GM19193 (cell line): ENCODE data around the gene UCP3.

Source experiments
- POLR2A ChIP-seq: IDR thresholded peaks from 4 replicates; pipeline ENCODE4 v1.6.1; 2011; ENCODE audit not compliant: insufficient read depth, insufficient read length; ENCODE audit errors: extremely low read depth

The UCP3 gene

DNA sequence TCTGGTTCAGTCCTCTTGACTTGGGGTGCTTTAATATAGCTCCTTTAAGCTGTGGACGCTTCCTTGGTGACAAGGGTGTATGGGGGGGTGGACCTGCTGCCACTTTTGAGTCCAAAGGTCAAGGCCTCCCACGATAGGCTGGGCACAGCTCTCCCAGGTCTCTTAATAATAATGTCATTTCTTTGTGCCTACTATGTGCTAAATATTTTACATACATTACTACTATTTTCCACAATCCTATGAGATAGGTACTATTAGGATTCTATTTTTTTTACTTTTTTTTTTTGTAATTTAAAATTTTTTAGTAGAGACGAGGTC, 304 bp upstream of the UCP3 start:
- TF ChIP-seq POLR2A, result no peak

GRCh38 chr11:74007691-74008372, 1.1 kb downstream of the UCP3 start:
- no peak for TF ChIP-seq POLR2A

DNA sequence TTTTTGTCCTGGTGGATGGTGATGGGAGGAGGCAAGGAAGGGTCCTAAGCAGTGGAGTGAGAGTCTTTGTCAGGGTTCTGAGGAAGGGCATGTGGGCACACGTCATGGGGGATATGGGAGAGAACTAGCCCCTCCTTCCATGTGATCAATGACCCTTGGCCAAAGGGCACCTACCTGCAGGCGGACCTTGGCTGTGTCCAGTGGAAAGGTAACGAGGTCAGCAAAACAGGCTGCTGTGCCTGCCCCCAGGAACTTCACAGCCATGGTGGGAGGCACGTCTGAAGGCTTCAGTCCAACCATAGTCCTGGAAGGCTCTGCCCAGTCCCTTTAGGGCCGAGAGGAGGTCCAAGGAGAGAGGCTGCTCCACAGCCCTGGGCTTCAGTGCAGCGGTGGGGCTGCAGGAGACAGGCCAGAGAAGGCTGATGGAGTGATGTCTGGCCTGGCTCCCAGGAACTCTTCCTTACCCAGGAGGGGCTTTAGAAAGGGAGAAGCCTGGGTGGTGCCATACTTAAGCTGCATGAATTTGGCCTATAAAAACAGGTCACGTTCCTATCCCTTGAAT, 2.1 kb downstream of the UCP3 start:
- no peak for TF ChIP-seq POLR2A

- no peak for TF ChIP-seq POLR2A
Measured at GRCh38 chr11:74005721-74006517, 3.0 kb downstream of the UCP3 start.

DNA sequence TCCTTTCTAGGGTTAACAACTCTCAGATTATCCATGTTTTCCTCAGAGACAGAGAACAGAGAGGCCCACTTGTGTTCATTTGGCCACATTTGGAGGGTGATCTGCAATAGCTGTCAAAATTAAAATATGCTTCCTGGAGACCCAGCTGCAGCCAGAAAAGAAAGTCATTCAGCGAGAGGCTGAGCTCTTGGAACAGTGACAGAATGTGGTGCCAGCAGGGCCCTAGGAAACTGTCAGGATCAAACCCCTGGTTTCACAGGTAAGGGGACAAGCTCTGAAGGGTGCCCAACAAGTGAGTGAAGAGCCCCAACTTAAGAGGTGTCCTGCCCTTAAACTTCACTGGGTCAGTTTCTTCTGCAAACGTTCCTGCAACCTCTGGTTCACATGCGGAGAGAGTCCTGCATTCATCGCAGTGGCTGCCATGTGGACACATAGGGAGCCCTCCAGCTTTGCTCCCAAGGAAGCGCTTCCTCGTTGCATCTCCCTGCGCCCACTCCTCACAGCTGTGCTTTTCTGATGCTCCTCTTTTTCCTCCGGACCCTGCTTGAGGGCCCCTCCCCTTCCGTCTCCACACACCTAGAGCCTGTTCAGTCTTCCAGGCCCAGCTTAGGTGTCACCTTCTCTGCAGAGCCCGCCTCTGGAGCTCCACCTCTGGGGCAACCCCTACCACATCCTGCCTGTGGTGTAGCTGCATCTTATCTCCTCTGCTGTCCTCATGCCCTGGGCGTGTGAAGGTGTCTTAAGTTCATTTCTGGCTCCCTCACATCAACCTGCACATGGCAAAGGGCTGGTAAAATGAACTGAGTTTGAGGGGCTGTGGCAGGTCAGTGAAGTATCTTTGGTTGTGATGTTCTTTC, 3.9 kb downstream of the UCP3 start:
- no peak for TF ChIP-seq POLR2A

- TF ChIP-seq POLR2A, result no peak
Measured at GRCh38 chr11:74004046-74004695, 4.7 kb downstream of the UCP3 start.

- no peak for TF ChIP-seq POLR2A
Measured at GRCh38 chr11:74002832-74003231, 6.1 kb downstream of the UCP3 start.

DNA sequence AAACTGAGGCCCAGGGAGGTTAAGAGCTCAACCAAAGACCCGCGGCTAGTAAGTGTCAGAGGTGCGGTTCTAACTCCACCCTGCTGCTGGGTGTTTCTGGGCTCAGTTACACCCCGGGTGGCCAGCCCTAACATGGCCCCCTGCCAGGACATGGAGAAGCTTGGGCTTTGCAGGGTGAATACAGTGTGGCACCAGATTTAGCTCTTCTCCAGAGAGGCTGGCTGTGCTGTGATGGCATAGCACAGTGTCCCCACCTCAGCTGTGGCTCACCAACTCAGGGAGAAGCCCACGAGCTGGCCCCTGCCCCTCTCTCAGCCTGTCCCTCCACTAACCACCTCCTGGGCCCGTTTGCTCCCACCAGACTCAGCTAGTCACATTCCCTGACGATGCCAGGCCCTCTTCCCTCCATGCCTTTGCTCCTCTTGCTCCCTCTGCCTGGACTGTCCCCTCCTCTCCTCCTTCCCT, 7.0 kb downstream of the UCP3 start:
- TF ChIP-seq POLR2A, result no peak

GRCh38 chr11:74000307-74001133, 8.4 kb downstream of the UCP3 start:
- no peak for TF ChIP-seq POLR2A

DNA sequence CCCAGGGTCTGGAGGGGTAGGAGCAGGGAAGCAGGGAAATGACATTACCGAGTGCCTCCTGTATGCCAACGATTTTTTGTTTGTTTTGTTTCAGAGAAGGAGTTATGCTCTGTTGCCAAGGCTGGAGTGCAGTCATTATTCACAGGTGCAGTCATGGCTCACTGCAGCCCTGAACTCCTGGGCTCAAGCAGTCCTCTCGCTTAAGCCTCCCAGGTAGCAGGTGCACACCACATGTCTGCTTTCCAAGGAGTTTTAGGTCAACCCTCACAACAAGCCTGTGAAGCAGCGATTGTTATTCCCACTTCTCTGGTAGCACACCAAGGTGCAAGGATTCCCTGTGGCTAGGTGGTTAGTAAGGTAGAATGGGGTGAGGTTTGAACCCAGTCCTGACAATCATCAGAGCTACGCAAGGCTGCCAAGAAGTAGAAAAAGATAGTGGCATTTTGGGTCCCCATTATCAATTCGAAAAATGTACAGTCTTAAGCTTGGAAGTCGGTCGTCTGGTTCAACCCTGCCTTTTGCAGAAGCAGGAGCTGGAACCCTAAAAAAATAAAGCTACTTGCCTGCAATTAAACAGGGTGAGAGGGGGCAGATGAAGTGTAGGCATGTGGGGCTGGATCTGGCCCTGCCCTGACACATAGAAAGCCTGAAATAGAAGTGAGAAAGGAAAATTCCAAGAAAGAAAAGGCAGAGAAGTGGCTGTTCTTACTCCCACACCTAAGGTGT, 9.1 kb downstream of the UCP3 start:
- TF ChIP-seq POLR2A, result no peak

- no peak for TF ChIP-seq POLR2A
Measured at GRCh38 chr11:73998846-73999575, 9.9 kb downstream of the UCP3 start.

GRCh38 chr11:73997120-73997770, 11.6 kb downstream of the UCP3 start:
- no peak for TF ChIP-seq POLR2A
